ENCODE data around the gene FZR1.
"Not testable (repeated sequence)": the region's sequence is repeated elsewhere in the genome, so short reads cannot be mapped to it uniquely, and the experiment has no call there.

FZR1 gene

DNA sequence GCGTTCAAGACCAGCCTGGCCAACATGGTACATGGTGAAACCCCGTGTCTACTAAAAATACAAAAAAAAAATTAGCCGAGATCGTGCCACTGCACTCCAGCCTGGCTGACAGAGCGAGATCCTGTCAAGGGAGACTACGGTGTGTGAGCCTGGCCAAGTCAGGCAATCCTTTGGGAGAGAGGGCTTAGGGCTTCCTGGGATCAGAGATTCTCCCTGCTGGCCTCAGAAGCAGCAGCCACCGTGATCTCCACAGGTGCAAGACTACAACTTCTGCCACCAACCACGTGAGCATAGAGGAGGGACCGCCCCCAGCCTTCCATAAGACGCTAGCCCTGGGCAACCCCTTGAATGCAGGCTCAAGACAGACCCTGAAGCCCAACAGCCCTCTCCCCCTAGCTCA lies 43.7 kb downstream of the FZR1 start:
- no peak for DNase-seq

DNA sequence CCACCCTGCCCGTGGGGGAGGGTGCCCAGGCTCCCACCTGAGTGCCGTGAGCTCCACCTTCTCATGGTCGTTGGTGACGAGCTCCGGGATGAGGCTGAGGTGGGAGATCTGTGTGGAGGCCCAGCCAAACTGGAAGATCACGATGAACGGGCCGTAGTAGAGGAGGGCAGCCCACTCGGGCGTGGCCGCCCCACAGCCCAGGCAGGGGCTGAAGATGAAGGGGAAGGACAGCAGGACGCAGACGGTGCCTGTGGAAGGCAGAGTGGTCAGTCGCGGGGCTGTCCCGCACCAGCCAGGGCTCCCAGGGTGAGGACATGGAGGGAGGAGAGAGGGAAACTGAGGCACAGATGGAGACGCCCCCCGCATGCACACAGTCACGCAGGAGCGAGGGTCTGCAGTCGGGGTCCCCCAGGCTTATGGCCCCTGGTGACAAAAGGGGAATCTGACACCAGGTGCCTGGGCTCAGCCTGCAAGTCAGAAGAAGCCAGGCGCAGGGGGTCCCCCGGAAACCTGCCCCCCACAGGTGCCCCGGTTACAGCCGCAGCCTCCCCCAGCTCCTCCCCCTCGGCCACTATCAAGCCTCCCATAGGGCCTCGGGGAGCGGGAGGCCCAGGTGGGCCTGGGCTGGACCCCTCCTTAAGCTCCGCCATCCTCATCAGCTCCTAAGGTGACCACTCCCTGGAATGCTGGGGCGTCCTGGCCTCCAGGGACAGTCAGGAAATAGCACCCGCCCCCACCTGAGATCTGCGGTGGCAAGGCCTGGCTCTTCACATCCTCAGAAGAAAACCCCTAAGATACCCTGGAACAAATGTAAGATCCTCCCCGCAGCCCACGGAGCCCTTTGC lies 45.1 kb downstream of the FZR1 start:
- DNase-seq = no peak

DNA sequence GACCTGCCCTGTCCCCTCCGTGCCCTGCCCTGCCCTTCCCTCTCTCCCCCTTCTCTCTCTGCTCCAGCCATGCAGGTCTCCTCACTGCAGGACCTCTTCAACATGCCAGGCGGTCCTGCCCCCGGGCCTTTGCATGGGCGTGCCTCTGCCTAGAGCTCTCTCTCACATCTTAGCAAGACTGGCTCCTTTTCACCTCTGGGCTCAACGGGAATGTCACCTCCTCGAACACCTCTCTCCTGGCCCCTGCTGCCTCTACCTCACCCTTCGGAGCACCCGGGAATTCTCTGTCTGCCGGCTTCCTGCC lies 45.6 kb downstream of the FZR1 start:
- no peak for DNase-seq

DNA sequence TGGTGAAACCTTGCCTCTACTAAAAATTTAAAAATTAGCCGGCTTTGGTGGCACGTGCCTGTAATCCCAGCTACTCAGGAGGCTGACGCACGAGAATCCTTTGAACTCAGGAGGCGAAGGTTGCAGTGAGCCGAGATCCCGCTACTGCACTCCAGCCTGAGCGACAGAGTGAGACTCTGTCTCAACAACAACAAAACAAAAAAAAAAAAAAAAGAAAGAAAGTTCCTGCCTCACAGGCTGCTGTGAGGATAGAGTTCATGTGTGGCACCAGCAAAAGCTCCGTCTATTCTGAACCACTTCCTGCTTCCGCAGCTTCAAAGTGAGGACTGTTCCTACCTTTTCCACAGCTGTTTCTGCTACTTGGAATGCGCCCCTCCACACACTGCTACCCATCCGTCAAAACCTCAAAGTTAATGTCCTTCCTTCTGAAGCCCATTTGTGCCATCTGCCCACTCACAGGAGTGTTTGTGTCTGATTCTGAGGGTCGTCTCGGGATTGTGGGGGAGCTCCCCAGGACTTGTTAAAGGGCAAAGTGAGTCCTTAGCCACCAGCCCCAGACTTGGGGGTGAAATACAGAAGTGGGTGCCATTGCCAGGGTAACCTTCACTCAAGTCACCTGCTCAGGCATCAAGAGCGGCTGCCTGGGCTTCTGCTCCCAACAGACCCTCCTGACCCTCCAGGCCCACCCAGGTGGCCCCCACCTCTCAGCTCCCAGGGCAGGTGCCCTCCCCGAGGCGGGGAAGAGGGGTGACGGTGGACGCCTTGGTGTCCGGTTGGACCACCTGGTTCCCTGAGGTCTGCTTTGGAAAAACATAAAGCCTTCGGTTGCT lies 48.4 kb downstream of the FZR1 start:
- peak; percentile 62 for DNase-seq

DNA sequence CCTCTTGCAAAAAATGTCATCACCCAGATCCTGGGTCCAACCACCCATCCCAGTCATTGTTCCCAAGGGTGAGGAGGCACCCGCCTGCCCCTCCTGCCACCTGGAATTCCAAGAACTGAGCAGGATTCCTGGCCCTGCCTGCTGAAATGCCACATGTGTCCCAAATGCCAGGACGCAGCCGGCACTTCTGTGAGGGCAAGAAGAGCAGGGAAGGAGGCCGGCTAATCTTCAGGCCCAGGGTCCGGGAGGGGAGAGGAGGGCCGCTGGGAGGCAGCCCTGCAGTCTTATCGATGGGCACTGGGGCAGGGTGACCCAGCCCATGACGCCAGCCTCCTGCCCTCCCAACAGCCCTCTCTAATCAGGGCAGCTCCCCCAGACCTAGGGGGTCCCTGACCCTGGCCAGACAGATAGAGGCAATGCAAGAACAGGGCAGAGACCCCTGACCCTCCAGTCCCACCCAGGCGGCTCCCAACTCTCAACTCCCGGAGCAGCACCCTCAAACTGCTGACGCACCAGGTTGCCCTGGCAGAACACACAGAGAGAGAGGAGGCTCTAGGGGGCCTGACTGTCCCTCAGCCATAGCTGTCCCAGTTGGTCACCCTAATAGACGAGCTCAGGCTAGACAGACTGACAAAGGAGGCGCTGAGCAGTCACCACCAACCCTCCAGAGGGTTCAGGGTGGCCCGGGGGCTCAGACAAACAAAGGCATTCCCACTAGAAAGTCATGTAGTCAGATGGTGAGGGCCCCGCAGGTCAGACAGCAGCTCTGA lies 49.7 kb downstream of the FZR1 start:
- DNase-seq = no peak

DNA sequence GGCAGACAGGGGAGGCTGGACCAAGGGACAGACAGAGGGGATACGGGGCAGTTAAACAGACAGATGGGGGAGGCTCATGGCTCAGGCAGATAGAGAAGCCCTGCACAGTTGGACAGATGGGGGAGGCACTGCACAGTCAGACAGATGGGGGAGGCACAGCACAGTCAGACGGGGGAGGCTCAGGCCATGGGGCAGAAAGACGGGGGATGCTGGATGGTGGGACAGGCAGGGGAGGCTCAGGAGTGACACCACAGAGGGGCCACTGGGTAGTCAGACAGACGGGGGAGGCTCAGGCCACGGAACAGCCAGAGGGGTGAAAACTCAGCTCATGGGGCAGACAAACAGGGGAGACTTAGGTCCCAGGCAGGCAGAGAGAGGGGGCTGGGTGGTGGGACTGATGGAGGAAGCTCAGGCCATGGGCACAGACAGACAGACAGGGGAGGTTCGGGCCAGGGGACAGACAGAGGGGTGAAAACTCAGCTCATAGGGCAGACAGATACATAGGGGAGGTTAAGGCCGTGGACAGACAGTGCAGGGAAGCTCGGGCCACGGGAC lies 50.4 kb downstream of the FZR1 start:
- DNase-seq = no peak

DNA sequence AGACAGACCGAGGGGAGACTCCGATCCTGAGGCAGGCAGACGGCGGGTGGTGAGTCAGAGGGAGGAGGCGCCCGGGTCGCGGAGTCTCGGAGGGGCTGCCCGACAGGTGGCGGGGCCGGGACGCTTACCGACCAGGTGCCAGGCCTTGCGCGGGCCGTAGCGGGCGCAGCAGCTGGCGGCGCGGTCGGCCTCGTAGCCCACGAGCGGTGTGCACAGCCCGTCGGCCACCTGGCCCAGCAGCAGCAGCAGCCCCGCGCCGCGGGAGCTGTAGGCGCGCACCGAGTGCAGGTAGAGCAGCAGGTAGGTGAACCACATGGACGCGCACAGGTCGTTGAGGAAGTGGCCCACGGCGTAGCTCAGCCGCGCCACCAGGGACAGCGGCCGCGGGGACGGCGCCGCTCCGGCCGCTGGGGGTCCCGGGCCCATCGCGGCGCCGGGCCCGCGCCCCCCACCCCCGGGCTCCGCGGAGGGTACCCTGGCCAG lies 50.9 kb downstream of the FZR1 start:
- DNase-seq = peak; percentile 77

DNA sequence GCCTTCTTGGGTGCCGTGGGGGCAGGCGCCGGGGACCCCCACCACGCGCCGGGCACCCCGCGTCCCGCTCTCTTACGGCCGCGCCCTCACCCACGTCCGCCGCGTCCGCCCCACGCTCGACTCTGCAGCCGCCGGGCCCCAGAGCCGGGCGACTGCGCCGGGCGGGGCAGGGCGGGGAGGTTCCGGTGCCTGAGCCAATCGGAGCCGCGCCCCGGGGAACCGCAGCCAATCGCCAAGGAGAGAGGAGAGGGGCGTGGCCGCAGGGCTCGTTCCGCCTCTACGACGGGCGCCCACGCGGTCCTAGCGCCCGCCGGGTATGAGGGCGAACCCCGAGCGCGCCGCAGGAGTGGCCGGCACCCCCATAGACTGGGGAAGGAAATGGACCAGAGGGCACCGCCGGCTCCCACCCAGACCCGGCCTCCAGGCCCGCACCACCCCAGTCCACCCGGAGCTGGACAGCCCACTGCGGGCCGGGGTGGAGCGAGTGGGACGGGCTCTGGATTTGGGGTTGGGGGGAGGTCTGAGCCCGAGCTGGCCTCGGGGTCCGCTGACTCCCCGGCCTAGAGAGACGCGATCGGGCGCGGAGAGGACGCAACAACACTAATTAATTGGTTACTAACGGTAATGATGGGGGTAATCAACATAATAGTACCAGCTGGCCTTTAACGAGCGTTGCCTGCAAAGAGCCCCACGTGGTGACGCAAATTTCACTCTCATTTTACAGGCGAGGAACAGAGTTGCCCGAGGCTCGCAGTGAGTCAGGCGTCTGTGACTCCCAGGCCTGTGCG lies 51.5 kb downstream of the FZR1 start, which contains the start of gene MFSD12:
MFSD12 (minus strand) TSS at position 126 of the 788 bp plus-strand sequence. CDS start 183 bp downstream, outside the sequence.
- DNase-seq = peak; percentile 97

DNA sequence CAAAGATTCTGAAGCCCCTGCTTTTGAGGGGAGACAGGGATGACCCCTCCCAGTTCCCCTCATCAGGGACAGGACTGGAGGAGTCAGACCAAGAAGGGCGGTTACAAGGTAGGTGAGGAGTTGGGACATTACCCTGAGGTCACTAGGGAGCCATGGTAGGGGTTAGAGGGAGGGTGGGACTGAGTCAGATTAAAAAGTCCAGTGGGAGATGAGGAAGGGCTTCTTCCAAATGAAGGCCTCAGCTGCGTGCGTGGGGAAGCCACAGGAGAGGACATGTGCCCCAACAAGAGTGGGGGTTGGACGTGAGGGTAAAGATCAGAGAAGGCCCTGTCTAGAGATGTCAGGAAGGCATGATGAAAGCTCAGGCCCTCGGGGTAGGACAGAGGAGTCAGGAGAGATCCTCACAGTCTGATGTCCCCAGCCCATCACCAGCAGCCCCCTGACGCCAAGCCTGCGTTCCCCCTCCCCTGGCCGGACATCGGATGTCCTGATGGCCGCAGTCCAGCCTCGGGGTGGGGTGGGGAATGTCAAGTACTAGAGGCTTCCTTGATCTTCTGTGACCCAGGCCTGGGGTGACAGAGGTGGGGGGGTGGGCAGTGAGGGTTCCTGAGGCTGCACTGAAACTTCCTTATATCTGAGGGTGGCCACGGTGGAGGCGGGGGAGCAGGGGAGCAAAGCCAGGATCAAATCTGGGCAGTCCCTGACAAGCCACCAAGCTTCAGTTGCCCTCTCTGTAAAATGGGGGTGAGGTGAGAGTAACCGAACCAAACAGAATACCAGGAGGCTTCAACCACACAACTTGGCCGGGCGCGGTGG lies 57.8 kb downstream of the FZR1 start:
- no peak for DNase-seq

DNA sequence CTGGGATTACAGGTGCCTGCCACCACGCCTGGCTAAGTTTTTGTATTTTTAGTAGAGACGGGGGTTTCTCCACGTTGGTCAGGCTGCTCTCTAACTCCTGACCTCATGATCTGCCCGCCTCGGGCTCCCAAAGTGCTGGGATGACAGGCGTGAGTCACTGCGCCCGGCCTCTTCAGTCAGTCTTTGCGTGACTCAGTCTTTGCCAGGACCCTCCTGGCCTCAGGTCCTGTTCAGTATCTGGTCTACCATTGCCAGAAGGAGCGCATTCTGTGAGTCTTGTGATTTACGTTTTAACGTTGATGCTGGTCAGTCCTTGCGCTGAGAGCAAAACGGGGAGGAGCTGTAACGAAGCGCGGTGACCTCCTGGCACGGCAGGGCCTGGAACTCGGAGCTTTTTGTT lies 59.0 kb downstream of the FZR1 start:
- no peak for DNase-seq

DNA sequence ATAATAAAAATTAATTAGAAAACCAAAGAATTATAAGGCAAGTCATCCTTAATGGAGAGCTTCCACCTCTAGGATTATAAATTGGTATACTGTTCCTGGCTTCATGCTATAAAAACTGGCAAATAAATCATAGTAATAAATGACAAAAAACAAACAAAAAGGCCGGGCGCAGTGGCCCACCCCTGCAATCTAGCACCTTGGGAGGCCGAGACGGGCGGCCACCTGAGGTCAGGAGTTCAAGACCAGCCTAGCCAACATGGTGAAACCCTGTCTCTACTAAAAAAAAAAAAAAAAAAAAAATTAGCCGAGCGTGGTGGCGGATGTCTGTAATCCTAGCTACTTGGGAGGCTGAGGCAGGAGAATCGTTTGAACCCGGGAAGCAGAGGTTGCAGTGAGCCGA lies 63.9 kb downstream of the FZR1 start:
- DNase-seq = not testable (repeated sequence)

DNA sequence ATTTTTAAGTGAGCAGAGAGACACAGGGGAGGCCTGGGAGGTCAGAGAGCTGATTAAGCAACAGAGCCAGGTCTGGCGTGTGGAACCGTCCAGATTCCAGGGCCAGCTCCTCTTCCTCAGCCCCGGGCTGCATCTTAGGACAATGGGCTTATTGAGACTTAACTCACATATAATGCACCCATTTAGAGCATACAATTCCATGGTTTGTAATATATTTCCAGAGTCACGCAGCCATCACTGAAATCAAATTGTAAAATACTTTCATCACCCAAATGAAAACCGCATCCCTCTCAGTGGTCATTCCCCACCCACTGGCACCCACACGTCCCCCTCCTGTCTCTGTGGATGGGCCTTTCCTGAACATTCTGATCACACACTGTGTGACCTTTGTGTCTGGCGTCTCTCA lies 64.5 kb downstream of the FZR1 start:
- DNase-seq = no peak

DNA sequence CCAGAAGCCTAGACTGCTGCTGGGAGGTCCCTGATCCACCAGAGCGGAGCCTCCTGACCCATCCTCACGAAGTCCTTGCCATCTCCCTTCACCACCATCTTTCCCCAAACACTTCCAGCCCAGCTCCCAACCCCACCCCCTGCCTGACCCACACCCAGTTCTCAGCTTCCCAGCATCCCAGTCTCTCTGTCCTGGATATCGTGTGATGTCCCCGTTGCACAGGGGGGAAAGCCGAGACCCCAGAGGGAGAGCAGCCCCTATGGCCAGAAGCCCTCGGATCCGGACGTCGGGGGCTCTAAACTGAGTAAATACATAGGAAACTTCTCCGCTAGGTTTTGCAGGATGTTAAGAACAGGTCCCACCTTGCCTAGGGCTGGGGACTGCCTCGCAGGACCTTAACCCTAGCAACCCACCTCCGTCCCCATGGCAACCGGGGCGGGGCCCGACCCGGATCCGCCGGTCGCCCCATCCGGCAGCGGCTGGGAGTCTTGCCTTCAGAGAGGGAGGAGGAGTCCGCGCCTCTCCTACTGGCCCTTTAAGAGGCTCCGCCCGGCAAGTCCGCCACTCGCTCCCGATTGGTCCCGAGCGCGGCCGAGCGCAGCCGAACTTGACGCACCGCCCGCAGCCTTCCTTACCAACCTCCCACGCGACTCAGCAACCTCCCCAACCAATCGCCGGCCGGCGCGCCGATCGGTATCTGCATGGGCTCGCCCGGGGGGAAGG lies 66.2 kb downstream of the FZR1 start:
- peak; percentile 99 for DNase-seq

DNA sequence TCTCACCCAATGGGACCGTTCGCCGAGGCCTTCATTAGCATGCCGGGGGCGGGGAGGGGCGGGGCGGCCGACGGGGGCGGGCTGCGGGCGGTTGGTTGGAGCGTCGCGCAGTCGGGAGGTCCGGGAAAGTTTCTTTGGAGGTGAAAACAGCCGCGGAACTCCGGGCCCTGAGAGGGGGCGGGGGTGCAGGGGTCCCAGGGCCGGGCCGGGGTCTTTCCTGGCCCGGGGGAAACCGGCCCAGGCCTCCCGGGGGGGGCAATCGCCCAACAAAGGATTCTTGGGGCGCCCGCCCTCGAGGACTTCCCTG lies 66.7 kb downstream of the FZR1 start, which contains the start of gene HMG20B:
HMG20B (plus strand) TSS at position 90 of the 307 bp plus-strand sequence. CDS start 366 bp downstream, outside the sequence.
- DNase-seq = no peak

DNA sequence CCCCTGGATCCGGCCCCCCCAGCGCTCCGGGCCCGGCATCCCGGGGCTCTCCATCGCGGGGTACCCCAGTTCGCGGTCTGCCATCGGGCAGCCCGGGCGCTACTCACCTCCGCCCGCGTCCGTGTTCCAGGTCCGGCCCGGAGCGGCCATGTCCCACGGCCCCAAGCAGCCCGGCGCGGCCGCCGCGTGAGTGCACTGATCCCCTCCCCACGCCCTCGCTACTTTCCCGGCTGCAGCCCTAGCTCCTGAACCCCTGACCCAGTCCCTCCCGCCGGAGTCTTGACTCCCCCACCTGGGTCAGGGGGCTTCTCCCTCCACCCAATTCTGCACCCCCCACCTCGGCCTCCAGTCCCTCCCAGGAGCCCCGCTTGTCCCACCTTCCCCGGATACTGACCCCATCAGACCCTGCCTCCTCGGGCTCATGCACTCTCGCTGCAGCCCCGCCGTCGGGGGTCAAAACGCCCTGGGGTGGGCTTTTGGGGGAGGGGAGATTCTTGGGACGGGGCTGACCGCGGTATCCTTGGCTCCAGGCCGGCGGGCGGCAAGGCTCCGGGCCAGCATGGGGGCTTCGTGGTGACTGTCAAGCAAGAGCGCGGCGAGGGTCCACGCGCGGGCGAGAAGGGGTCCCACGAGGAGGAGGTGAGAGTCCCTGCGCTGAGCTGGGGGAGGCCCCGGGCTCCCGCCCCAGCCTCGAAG lies 67.2 kb downstream of the FZR1 start:
- DNase-seq = no peak

DNA sequence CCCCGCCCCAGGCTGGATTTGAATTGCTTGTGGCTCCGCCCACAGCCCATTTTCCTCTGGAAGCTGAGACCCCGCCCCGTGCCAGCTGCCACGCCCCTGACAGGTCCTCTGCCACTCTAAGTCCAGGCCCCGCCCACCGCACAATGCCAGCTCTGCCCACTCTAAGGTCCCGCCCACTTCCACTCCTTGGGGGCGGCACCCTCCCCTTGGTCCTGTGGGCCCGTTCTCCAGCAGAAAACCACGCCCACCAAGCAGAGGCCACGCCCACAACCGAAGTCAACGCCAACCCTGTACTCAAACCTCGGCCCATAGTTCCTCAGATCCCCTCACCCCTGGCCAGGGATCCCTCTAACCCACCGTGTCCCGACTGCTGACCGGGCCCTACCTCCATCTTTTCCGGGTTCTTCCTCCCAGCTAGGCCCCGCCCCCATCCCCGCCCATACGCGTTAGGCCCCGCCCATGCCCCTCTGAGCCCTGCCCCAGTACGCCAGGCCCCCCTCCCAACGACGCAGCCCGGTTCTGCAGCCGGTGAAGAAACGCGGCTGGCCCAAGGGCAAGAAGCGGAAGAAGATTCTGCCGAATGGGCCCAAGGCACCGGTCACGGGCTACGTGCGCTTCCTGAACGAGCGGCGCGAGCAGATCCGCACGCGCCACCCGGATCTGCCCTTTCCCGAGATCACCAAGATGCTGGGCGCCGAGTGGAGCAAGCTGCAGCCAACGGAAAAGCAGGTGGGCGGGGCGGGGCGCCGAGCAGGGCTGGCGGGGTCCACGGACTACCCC lies 67.9 kb downstream of the FZR1 start:
- DNase-seq = peak; percentile 77

DNA sequence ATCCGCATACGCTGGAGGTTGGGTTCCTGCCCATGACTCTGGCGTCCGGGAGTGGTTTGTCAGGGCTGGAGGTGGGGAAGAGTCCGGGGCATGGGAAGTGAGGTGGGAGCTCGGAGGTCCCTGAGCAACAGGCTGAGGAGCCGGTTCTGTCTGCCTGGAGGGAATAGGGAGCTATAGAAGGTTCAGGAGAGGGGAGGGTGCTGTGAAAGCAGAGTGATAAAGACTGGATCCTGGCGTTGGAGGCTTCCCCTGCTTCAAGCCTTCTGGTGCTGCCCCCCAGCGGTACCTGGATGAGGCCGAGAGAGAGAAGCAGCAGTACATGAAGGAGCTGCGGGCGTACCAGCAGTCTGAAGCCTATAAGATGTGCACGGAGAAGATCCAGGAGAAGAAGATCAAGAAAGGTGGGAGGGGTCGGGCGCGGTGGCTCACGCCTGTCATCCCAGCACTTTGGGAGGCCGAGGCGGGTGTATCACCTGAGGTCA lies 69.2 kb downstream of the FZR1 start:
- peak; percentile 33 for DNase-seq

DNA sequence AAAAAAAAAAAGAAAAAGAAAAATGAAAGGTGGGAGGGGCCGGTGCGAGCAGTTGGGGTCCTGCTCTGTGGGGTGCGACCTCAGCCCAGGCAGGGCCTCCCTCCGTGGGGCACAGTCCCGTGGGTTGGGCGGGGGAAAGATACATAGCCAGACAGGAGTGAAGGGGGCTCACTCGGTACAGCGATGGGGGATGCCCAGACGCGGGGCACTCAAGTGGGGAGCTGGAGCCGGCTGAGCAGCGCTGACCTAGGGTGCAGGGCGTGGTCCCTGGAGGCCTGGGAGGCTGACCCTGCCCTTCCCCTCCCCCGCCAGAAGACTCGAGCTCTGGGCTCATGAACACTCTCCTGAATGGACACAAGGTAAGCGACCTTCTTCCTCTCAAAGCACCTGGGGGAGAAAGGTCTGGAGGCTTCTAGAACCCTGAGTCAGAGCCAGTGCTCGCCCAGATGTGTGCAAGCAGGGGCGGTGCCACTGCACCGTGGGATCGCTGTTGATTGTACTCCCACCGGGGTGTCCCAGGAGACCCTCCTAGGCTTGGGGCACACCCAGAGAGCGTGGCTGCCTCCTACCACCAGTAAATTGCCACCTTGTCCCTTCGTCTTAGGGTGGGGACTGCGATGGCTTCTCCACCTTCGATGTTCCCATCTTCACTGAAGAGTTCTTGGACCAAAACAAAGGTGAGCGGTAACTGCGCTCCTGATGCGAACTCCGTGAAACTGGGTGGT lies 70.0 kb downstream of the FZR1 start:
- DNase-seq = no peak
